ENCODE results near the gene PTPA.

DNA sequence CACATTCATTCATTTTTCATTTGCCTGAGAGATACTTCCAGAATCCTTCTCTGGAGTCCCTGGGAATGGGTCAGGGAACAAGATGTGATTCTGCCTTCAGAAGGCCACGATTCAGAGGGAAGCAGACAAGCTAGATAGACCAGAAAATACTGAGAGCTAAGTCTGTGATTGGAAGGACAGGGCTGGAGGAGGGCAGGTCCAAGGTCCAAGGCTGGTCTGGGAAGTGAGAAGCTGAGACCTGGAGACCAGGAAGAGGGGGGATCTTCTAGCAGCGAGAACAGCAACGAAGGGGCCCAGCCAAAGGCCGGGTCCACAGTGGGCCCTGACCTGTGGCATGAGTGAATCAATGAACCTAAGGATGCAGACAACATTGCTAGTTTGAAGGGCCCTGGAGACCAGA, 70.9 kb downstream of the PTPA start:
- TF ChIP-seq SUZ12 (IDR thresholded peaks at IDR 0.05; ENCODE audit: extremely low read depth, insufficient read depth, insufficient read length) (no peak), YY1 (IDR thresholded peaks at IDR 0.05; ENCODE audit: insufficient read depth, insufficient read length) (no peak), ZNF274 (IDR thresholded peaks at IDR 0.05; ENCODE audit: low read depth, low read length) (no peak)
